Lower leg skin (tissue), 3 donors: ENCODE measurements around the gene ME1.
"Not testable (repeated sequence)": the region's sequence is repeated elsewhere in the genome, so short reads cannot be mapped to it uniquely, and the experiment has no call there.

Source experiments
- CTCF ChIP-seq, 3 donors: fragments of 450-650 bp; IDR thresholded peaks; one replicate each; pipeline ENCODE4 v1.5.1; 2016; ENCODE audit warnings: antibody characterized with exemption in 3 of 3, mild to moderate bottlenecking in 3 of 3, moderate library complexity in 2 of 3
- POLR2A ChIP-seq, 2 donors: fragments of 450-650 bp; IDR thresholded peaks; one replicate each; pipeline ENCODE4 v1.6.1; 2016 to 2017; ENCODE audit warnings: antibody characterized with exemption in 2 of 2, mild to moderate bottlenecking in 1 of 2, moderate library complexity in 1 of 2

- TF ChIP-seq CTCF, POLR2A (IDR thresholded peaks at IDR 0.05): not testable (repeated sequence)
Measured at GRCh38 chr6:83287298-83287697, 143.6 kb downstream of the ME1 start.
